ENCODE results near the gene TFPI2.

DNA sequence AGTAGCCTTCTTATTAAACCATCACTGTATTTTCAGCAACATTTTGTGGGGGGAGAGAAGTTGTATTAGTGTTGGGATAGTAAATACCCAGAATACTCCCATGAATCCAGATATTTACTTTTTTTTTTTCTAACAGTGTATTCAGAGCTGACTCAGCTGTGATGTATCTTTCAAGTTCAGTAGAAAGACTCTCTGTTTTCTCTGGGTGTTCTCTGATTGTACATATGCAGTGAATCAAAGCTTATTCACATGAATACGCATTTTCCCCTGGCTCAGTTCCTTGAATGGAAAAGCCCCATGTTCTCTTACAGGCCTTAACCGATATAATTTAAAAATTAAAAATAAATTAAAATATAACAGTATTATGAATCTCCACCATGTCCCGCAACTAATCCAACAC lies 1.3 kb downstream of the TFPI2 start:
- no peak for TF ChIP-seq POLR2A (IDR thresholded peaks at IDR 0.05; ENCODE audit: low read depth, low read length)
- no peak for TF ChIP-seq TAF1 (IDR thresholded peaks at IDR 0.05; ENCODE audit: low read depth, low read length)
- TF ChIP-seq POLR2AphosphoS5 (IDR thresholded peaks at IDR 0.05; ENCODE audit: low read depth, low read length) = no peak
- TF ChIP-seq POU2F2 (IDR thresholded peaks at IDR 0.05; ENCODE audit: low read depth, low read length) = no peak
- no peak for TF ChIP-seq SPI1 (IDR thresholded peaks at IDR 0.05; ENCODE audit: low read depth, low read length)
- no peak for TF ChIP-seq PAX5 (IDR thresholded peaks at IDR 0.05; ENCODE audit: insufficient read depth, low read length, severe bottlenecking)

Measured in GM12891 (cell line).